SKM-1 treated with dmso at 0.1 percent for 144 hours (cell line): ENCODE measurements around the gene LRIG1.

Experiments used
- DNase-seq: peaks from one replicate; lab custom pipeline; 2025; ENCODE audit not compliant: unreplicated experiment; lab: John Stamatoyannopoulos, UW

Gene LRIG1

DNA sequence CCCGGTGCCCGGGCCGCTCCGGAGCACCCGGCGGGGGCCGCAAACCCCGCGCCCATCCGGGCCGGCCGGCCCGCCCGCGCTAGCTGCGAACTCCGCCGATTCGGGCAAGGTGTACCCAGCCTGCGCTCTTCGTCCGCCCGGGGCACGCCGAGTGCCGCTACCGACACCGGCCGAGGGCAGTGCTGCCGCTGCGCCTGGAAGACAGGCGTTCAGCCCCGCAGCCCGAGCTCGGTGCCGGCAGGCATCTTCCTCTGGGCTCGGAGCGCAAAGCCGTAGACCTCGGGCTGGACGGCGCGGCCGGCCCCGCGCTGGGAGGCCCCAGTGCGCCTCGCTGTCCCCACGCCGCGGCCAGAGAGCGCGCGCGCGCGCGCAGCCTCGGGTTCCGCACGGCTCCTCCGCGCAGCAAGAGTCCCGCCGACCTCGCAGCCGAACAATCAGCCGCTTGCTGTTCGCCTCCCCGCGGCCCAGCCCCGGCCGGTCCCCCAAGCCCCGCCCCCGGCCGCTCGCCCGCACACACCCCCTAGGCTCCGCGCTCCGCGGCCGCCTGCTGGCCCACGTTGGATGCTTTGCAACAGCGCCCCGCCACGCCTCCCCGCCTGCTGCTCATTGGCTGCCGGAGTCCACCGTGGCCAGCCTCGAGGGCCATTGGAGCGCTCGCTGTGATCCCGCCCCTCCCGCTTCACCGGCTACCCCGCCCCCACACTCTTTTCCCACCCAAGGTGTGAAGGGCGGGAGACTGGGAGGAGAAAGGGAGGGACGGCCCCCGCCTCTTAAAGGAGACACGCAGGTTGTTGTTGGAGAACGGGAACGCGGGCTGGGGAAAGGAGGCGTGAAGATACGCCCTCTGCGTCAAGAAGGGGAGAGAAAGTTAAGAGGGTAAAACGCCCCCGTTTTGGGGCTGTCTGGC is at the start of gene LRIG1:
TSS of gene LRIG1 (minus strand) at position 447 of the 907 bp plus-strand sequence. CDS start 615 bp downstream, outside the sequence.
- peak; percentile 96 for DNase-seq

DNA sequence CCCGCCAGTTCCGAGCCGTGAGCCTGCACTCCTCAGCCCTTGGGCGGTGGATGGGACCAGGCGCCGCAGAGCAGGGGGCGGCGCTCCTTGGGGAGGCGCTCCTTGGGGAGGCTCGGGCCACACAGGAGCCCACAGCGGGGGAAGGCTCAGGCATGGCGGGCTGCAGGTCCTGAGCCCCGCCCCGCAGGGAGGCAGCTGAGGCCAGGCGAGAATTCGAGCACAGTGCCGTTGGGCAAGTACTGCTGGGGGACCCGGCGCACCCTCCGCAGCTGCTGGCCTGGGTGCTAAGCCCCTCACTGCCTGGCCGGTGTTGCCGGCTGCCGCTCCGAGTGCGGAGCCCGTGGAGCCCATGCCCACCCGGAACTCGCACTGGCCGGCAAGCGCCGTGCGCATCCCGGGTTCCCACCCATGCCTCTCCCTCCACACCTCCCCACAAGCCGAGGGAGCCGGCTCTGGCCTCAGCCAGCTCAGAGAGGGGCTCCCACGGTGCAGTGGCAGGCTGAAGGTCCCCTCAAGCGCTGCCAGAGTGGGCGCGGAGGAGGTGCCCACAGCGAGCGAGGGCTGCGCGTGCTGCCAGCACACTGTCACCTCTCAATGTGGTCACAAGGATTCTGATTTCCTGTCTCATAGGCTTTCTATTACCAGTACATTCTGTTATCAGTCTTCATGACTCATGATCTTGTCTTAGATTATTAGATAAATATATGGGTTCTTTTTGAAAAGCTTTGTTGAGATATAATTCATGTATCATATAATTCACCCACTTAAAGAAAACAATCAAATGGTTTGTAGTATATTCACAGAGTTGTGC is 44.0 kb upstream of the LRIG1 start:
- DNase-seq = no peak

GRCh38 chr3:66542153-66542552 is 41.3 kb upstream of the LRIG1 start:
- DNase-seq = no peak

DNA sequence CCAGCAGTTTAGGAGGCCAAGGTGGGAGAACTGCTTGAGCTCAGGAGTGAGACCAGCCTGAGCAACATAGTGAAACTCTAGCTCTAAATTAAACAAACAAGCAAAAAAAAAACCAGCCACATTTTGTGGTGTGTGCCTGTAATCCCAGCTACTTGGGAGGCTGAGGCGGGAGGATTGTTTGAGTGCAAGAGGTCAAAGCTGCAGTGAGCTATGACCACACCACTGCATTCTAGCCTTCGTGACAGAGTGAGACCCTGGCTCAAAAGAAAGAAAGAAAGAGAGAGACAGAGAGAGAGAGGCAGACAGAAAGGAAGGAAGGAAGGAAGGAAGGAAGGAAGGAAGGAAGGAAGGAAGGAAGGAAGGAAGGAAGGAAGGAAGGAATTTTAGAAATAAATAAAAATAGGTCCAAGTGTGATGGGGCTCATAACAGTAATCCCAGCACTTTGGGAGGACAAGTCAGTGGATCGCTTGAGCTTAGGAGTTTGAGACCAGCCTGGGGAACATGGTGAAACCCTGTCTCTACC is 38.7 kb upstream of the LRIG1 start:
- DNase-seq = no peak

DNA sequence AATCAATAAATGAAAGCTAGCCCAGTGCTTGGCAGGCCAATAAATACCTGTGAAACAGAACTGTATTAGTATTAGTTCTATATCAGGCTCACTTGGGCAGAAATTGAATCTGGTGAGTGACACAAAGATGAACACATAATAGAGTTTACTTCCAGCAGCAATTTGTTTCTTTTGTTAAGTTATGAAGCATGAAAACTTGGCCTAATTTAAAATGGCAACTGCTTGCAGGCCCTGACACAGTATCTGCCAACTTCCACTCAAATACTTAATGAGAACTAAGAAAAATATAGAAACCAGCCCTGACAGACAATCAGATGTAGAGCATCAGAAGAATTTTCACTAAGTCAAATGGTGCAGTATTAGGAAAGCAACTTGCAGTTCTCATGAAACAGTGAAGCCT is 37.6 kb upstream of the LRIG1 start:
- no peak for DNase-seq

DNA sequence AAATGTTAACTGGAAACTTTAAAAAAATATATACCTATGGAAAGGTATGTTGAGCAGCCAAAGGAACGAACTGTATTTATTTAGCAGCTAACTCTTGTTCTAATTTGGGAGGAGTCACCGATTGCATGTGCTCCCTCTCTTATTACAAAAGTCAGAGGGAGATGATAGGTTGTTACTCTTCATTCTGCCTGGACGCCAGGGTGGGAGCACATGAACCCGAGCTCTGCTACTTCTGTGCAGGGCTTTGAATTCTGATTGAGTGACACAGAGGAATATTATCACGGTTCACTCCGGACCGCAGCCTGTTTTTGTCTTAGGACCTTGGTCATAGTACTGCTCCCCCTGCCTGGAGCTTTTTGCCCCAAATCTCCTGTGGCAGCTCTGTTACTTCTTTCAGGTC is 36.9 kb upstream of the LRIG1 start:
- DNase-seq = no peak

DNA sequence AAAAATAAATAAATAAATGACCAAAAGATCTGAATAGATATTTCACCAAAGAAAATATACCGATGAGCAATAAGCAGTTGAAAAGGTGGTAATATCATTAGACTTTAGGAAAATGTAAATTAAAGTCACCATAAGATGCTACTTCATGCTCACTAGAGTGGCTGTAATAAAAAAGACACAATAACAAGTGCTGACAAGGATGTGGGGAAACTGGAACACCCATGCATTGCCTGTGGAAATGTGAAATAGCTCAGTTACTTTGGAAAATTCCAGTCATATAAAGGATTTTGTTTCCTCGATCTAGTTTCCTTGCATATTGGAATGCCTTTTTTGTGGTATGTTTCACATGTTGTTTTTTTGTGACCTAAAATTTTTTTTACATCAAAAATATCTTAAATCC is 36.0 kb upstream of the LRIG1 start:
- DNase-seq = no peak

DNA sequence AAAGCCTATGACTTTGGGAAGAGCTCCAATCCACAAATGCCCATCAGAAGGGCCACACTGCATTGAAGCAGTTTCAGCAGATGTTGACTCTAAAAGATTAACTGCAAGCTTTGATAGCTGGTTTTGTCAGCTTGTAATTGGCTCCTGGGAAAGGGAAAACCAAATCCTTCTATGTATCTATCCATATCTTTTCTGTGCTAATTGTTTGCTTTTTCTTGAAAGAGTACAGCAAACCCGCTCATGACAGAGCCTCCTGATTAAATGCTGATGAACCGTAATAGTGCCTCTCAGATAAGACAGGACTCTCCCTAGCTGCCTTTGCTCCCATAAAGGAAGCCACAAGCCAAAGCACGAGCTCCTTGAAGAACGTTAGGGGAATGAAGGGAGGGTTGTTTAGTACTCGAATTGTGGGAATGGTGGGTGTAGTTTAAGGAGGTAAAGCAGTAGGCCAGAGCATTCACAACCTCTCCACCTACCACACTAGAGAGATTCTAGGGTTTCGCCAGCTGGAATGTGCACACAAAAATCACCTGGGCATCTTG is 33.6 kb upstream of the LRIG1 start:
- no peak for DNase-seq

DNA sequence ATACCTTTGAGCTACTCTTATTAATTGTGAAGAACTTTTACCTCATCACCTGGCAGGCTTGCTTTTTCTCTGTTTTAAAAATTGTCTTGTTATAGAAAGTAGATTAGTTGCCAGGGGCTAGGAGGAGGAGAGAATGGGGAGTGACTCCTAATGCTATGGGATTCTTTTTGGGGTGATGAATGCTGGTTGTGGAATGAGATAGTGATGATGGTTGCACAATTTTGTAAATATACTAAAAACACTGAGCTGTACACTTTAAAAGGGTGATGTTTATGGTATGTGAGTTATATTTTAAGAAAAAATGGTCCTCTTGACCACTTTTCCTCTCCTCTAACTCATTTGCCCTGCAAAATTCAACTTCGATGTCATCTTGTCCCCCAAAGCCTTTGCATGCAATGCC is 31.8 kb upstream of the LRIG1 start:
- no peak for DNase-seq

DNA sequence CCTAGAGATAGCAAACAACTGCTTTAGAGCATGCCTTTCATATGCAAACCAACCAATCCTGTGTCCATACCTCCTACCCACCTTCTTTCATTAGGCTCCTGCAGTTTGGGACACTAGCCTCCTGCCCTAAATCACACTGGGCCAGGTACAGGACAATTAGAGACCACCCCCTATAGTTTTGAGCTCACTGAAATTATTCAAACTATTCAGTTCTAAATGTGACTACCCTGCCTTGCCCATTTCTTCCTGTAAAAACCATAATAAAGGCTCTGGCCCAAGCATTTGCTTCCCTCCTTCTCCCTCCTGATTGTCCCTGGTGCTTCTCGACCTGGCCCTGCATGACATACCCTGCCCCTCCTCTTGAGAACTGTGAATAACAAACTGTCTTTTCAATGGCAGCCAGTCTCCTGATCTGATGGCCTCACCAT is 31.4 kb upstream of the LRIG1 start:
- no peak for DNase-seq

DNA sequence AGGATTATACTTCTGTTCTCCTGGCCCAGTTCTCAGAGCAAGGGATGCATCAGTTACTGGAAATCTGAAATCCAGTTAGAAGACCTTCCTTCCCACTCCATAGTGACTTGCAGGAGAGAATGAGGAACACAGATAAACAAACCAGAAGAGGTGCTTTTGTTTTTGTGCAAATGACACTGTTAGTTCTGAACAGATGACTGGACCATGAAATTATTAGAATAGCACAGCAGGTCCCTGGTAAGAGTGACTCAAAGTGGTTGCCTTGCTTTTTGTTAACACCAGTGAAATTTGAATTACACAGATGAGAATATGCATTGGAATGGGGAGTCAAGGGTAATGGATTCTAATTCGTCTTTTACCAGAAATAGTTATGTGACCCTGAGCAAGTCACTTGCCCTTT is 30.4 kb upstream of the LRIG1 start:
- DNase-seq = no peak

- no peak for DNase-seq
These were observed 26.4 kb upstream of the LRIG1 start for GRCh38 chr3:66527246-66527645.

DNA sequence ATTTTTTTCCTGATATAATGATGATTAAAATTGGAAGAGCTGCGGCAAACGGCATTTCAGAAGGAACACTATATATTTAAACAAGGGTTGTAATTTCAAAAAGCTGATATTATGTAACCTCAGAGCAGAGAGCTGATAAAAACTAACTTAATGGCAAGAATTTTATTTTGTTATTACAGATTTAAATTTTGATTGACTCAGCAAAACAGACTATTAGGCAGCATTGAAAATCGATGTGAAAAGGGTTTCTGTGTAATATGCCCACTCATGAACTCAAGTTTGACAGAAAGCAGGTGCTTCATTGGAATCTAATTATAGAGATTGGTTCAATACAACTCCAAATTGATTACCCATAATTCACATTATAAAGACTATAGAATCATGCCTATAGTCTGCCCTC is 24.9 kb upstream of the LRIG1 start:
- DNase-seq = no peak

GRCh38 chr3:66520724-66521123 is 19.9 kb upstream of the LRIG1 start:
- no peak for DNase-seq

DNA sequence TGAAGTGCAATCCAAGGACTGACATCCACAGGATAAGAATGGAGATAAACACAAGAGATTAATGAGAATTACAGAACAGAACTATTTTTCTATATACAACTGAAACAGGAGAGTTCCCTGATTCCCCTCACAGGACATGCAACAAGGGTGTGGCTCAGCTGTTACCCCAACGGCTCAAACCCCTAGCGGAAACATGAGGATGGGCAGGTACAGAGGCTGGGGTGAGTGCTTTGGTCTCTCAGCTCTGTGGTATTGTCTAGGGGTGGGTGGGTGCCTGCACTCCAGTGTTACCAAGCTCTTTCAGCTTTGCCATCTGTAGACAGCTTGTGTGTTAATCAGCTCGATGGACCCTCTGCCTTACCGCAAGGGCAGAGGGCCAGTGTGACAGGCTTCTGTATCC is 17.8 kb upstream of the LRIG1 start:
- DNase-seq = no peak

DNA sequence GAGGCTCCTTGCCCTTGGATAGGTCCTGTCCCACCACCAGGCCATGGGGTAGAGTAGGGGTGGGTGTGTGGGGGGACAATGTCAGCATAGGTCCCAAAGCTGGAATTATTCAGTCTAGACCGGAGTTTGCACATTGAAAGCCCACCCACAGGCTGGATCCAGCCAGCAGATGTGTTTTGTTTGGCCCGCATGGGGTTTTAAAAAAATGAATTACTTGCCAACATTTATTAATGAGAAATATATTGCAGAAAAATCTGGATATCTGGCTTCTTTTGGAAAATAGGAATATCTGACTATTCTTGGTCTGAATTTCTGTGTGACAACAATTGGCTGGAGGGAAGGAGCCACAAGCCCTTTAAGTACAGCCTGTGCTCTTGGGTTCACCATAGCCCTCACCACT is 17.3 kb upstream of the LRIG1 start:
- no peak for DNase-seq

DNA sequence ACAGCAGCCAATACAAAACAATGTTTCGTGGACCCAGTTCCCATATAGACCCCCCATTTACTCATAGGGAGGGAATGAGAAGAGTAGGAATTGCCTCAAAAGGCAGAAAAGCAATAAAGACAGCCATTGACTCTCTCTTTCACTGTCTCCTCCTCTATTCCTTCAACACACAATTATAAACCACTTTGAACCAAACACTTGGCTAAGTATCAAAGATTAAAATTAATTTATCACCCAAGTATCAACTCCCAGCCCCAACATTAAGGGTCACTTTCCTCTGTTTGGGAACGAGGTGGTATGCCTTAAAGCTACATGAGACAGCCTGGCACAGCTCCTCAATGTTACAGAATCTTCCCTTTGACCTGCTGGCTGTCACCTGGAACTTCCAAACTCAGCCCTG is 16.4 kb upstream of the LRIG1 start:
- no peak for DNase-seq

- no peak for DNase-seq
These were observed 7.6 kb upstream of the LRIG1 start for GRCh38 chr3:66508461-66508860.

DNA sequence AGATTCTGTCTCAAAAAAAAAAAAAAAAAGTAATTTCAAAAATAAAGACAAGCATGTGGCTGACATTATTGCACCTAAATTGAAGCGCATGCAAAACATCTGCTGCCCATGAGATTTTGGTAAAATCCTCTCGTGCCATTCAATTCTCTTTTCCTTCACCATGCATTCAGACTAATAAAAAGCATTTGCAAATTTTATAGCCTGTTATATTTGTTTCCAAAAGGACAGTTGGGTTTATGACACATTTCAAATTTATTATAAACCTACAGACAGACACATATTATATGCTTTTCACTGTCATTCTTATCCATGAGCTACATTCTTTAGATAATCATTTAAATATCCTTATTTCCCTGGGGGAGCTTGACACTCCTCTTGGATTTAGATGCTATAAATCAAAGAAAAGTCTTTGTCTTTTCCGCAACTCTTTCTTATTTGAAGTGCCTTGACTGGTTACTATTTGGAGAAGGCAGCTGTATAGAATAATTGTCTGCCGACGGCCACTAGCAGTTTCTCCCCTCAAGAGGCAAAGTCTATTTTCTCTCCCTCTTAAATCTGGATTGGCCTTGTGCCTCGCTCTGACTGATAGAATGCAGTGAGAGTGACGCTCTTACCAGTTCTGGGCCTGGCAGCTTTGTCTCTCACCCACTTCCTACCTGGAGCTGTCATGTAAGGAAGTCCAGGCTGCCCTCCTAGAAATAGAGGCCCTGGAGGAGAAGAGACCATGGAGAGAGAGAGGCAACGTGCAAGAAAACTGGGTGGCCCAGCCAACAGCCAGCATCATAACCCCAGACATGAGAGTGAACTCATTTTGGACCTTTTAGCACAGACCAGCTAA is 6.8 kb upstream of the LRIG1 start:
- no peak for DNase-seq

DNA sequence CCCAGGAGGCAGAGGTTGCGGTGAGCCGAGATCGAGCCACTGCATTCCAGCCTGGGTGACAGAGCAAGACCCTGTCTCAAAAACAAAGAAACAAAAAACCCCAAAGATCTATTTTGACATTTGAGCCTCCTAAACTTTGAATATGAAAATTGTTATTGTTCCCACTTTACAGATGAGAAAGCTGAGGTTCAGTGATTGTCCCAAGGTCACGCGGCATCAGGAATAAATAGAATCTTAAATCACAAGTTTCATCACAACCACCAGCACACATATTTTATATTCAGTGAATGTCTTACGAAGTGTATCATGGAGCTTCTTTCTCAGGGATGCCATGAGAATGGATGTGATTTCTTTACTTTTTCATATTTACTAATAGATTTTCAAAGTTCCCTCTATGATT is 5.3 kb upstream of the LRIG1 start:
- no peak for DNase-seq
